ENCODE measurements around the gene CXXC1.

CXXC1 gene

GRCh38 chr18:50274941-50275340, 12.6 kb downstream of the CXXC1 start:
- peaks cover 91% of the 10 kb centered on the region for H3K36me3 ChIP-seq
- no peak overlapping the region for H3K4me3 ChIP-seq (ENCODE audit: low read depth in 1 of 2, low read length in 1 of 2)
- TF ChIP-seq CTCF (IDR thresholded peaks at IDR 0.05) = no peak
- no peaks in the 10 kb centered on the region for H3K9me3 ChIP-seq
- no peak overlapping the region for H3K27ac ChIP-seq
- H3K4me1 ChIP-seq (ENCODE audit: control insufficient read depth in 1 of 2, insufficient read depth in 1 of 2, low read depth in 1 of 2, low read length in 1 of 2) = peaks cover 25 to 26% of the 10 kb centered on the region in 2 experiments
- H3K27me3 ChIP-seq = no peaks in the 10 kb centered on the region

GRCh38 chr18:50274044-50274442, 13.4 kb downstream of the CXXC1 start:
- H3K4me3 ChIP-seq (ENCODE audit: low read depth in 1 of 2, low read length in 1 of 2) = no peak overlapping the region
- no peaks in the 10 kb centered on the region for H3K9me3 ChIP-seq
- no peaks in the 10 kb centered on the region for H3K27me3 ChIP-seq
- H3K36me3 ChIP-seq = peaks cover 92% of the 10 kb centered on the region
- no peak overlapping the region for H3K27ac ChIP-seq
- TF ChIP-seq CTCF (IDR thresholded peaks at IDR 0.05) = no peak
- H3K4me1 ChIP-seq (ENCODE audit: control insufficient read depth in 1 of 2, insufficient read depth in 1 of 2, low read depth in 1 of 2, low read length in 1 of 2) = peaks cover 17 to 19% of the 10 kb centered on the region in 2 experiments

- Histone ChIP-seq H3K9me3 (no peaks in the 10 kb centered on the region), H3K4me1 (ENCODE audit: control insufficient read depth in 1 of 2, insufficient read depth in 1 of 2, low read depth in 1 of 2, low read length in 1 of 2) (peaks cover 15 to 22% of the 10 kb centered on the region in 2 experiments), H3K4me3 (ENCODE audit: low read depth in 1 of 2, low read length in 1 of 2) (no peak overlapping the region), H3K36me3 (peaks cover 90% of the 10 kb centered on the region), H3K27me3 (no peaks in the 10 kb centered on the region), H3K27ac (no peak overlapping the region)
- TF ChIP-seq CTCF (IDR thresholded peaks at IDR 0.05) = no peak
Observed at GRCh38 chr18:50273203-50274043, 14.1 kb downstream of the CXXC1 start.

- TF ChIP-seq CTCF (IDR thresholded peaks at IDR 0.05) = no peak
- Histone ChIP-seq H3K27ac (no peak overlapping the region), H3K9me3 (no peaks in the 10 kb centered on the region), H3K36me3 (peaks cover 85% of the 10 kb centered on the region), H3K4me1 (ENCODE audit: control insufficient read depth in 1 of 2, insufficient read depth in 1 of 2, low read depth in 1 of 2, low read length in 1 of 2) (peaks cover 20 to 31% of the 10 kb centered on the region in 2 experiments), H3K4me3 (ENCODE audit: low read depth in 1 of 2, low read length in 1 of 2) (no peak overlapping the region), H3K27me3 (no peaks in the 10 kb centered on the region)
Observed at GRCh38 chr18:50272568-50272967, 14.9 kb downstream of the CXXC1 start.

GRCh38 chr18:50268022-50268747, 19.3 kb downstream of the CXXC1 start:
- TF ChIP-seq CTCF (IDR thresholded peaks at IDR 0.05) = peak; percentile 72
- H3K27me3 ChIP-seq = peaks cover 19% of the 10 kb centered on the region
- peaks cover 33 to 49% of the 10 kb centered on the region in 2 experiments for H3K4me1 ChIP-seq (ENCODE audit: control insufficient read depth in 1 of 2, insufficient read depth in 1 of 2, low read depth in 1 of 2, low read length in 1 of 2)
- peaks cover 44% of the 10 kb centered on the region for H3K36me3 ChIP-seq
- H3K9me3 ChIP-seq = no peaks in the 10 kb centered on the region
- H3K27ac ChIP-seq = peak overlapping the region; percentile 51
- peak overlapping the region; percentile 64 to 68 for H3K4me3 ChIP-seq (ENCODE audit: low read depth in 1 of 2, low read length in 1 of 2)

Measured in neutrophil (primary cell).